ENCODE results near the gene GUCY1A1. TPM values are rescaled to one million over a fixed set of nuclear protein-coding genes. Genes with fewer than 3 reads are reported as not detected.

Gene GUCY1A1
- polyA plus RNA-seq, 4 donors: 1.3 to 8.1 (median 6.4) TPM

- WGBS, 3 donors: 1% methylated on average over 65 to 71 of the region's 71 CpGs
- Histone ChIP-seq H3K36me3 (ENCODE audit: control insufficient read depth in 3 of 3, insufficient read depth in 2 of 3, low read depth in 1 of 3, low read length in 3 of 3) (no peaks in the 10 kb centered on the region), H3K4me3 (ENCODE audit: low read depth in 1 of 3, low read length in 3 of 3) (peak overlapping the region; percentile 38 to 85 (median 70)), H3K27me3 (ENCODE audit: control insufficient read depth in 3 of 3, insufficient read depth in 3 of 3, low read length in 3 of 3) (no peaks in the 10 kb centered on the region), H3K9me3 (ENCODE audit: control insufficient read depth in 2 of 2, insufficient read depth in 1 of 2, low read depth in 1 of 2, low read length in 1 of 2) (no peaks in the 10 kb centered on the region), H3K27ac (ENCODE audit: low read depth in 1 of 3, low read length in 2 of 3) (peak overlapping the region in 2 of 3 donors; percentile 84 to 95), H3K4me1 (ENCODE audit: control insufficient read depth in 3 of 3, insufficient read depth in 2 of 3, low read depth in 1 of 3, low read length in 2 of 3) (peaks cover 0 to 9% (median 0%) of the 10 kb centered on the region in 3 donors)
- DNase-seq (peak; percentile 46 to 82), FAIRE-seq (no peak)
These were observed 1.2 kb downstream of the GUCY1A1 start for GRCh38 chr4:155667568-155668511.

- Histone ChIP-seq H3K9me3 (ENCODE audit: control insufficient read depth in 2 of 2, insufficient read depth in 1 of 2, low read depth in 1 of 2, low read length in 1 of 2) (no peaks in the 10 kb centered on the region), H3K4me3 (ENCODE audit: low read depth in 1 of 3, low read length in 3 of 3) (peak overlapping the region in 1 of 3 donors; percentile 76), H3K27me3 (ENCODE audit: control insufficient read depth in 3 of 3, insufficient read depth in 3 of 3, low read length in 3 of 3) (no peaks in the 10 kb centered on the region), H3K36me3 (ENCODE audit: control insufficient read depth in 3 of 3, insufficient read depth in 2 of 3, low read depth in 1 of 3, low read length in 3 of 3) (no peaks in the 10 kb centered on the region), H3K27ac (ENCODE audit: low read depth in 1 of 3, low read length in 2 of 3) (peak overlapping the region in 2 of 3 donors; percentile 54 to 83), H3K4me1 (ENCODE audit: control insufficient read depth in 3 of 3, insufficient read depth in 2 of 3, low read depth in 1 of 3, low read length in 2 of 3) (peaks cover 0 to 9% (median 0%) of the 10 kb centered on the region in 3 donors)
- DNase-seq: peak in 1 of 2 donors; percentile 16
- FAIRE-seq: no peak
- WGBS, 3 donors: 32 to 47% (median 44%) methylated on average over 9 of the region's 9 CpGs
These were observed 2.1 kb downstream of the GUCY1A1 start for GRCh38 chr4:155668707-155669220.

- H3K36me3 ChIP-seq (ENCODE audit: control insufficient read depth in 3 of 3, insufficient read depth in 2 of 3, low read depth in 1 of 3, low read length in 3 of 3): no peaks in the 10 kb centered on the region
- no peaks in the 10 kb centered on the region for H3K9me3 ChIP-seq (ENCODE audit: control insufficient read depth in 2 of 2, insufficient read depth in 1 of 2, low read depth in 1 of 2, low read length in 1 of 2)
- FAIRE-seq (no peak), DNase-seq (no peak)
- H3K4me3 ChIP-seq (ENCODE audit: low read depth in 1 of 3, low read length in 3 of 3): no peak overlapping the region
- 46 to 64% (median 59%) methylated on average over 2 of the region's 2 CpGs for WGBS, 3 donors
- no peaks in the 10 kb centered on the region for H3K27me3 ChIP-seq (ENCODE audit: control insufficient read depth in 3 of 3, insufficient read depth in 3 of 3, low read length in 3 of 3)
- no peak overlapping the region for H3K27ac ChIP-seq (ENCODE audit: low read depth in 1 of 3, low read length in 2 of 3)
- H3K4me1 ChIP-seq (ENCODE audit: control insufficient read depth in 3 of 3, insufficient read depth in 2 of 3, low read depth in 1 of 3, low read length in 2 of 3): peaks cover 2 to 19% (median 6%) of the 10 kb centered on the region in 3 donors
These were observed 5.7 kb downstream of the GUCY1A1 start for GRCh38 chr4:155672342-155672741.

GRCh38 chr4:155673453-155673979 is 6.9 kb downstream of the GUCY1A1 start:
- DNase-seq (no peak), FAIRE-seq (no peak)
- Histone ChIP-seq H3K4me3 (ENCODE audit: low read depth in 1 of 3, low read length in 3 of 3) (no peak overlapping the region), H3K27me3 (ENCODE audit: control insufficient read depth in 3 of 3, insufficient read depth in 3 of 3, low read length in 3 of 3) (no peaks in the 10 kb centered on the region), H3K9me3 (ENCODE audit: control insufficient read depth in 2 of 2, insufficient read depth in 1 of 2, low read depth in 1 of 2, low read length in 1 of 2) (no peaks in the 10 kb centered on the region), H3K36me3 (ENCODE audit: control insufficient read depth in 3 of 3, insufficient read depth in 2 of 3, low read depth in 1 of 3, low read length in 3 of 3) (no peaks in the 10 kb centered on the region), H3K4me1 (ENCODE audit: control insufficient read depth in 3 of 3, insufficient read depth in 2 of 3, low read depth in 1 of 3, low read length in 2 of 3) (peaks cover 2 to 19% (median 6%) of the 10 kb centered on the region in 3 donors), H3K27ac (ENCODE audit: low read depth in 1 of 3, low read length in 2 of 3) (no peak overlapping the region)
- WGBS, 3 donors: 73 to 94% (median 85%) methylated on average over 3 of the region's 3 CpGs

- no peak overlapping the region for H3K27ac ChIP-seq (ENCODE audit: low read depth in 1 of 3, low read length in 2 of 3)
- peaks cover 2 to 19% (median 6%) of the 10 kb centered on the region in 3 donors for H3K4me1 ChIP-seq (ENCODE audit: control insufficient read depth in 3 of 3, insufficient read depth in 2 of 3, low read depth in 1 of 3, low read length in 2 of 3)
- FAIRE-seq (no peak), DNase-seq (no peak)
- 78 to 79% (median 78%) methylated on average over 6 of the region's 6 CpGs for WGBS, 3 donors
- no peaks in the 10 kb centered on the region for H3K9me3 ChIP-seq (ENCODE audit: control insufficient read depth in 2 of 2, insufficient read depth in 1 of 2, low read depth in 1 of 2, low read length in 1 of 2)
- H3K27me3 ChIP-seq (ENCODE audit: control insufficient read depth in 3 of 3, insufficient read depth in 3 of 3, low read length in 3 of 3): no peaks in the 10 kb centered on the region
- H3K4me3 ChIP-seq (ENCODE audit: low read depth in 1 of 3, low read length in 3 of 3): no peak overlapping the region
- H3K36me3 ChIP-seq (ENCODE audit: control insufficient read depth in 3 of 3, insufficient read depth in 2 of 3, low read depth in 1 of 3, low read length in 3 of 3): no peaks in the 10 kb centered on the region
These were observed 8.0 kb downstream of the GUCY1A1 start for GRCh38 chr4:155674669-155675071.

- FAIRE-seq (no peak), DNase-seq (peak; percentile 10 to 48)
- H3K27ac ChIP-seq (ENCODE audit: low read depth in 1 of 3, low read length in 2 of 3): peak overlapping the region in 2 of 3 donors; percentile 24 to 52
- WGBS, 3 donors: 13 to 20% (median 13%) methylated on average over 2 of the region's 2 CpGs
- H3K9me3 ChIP-seq (ENCODE audit: control insufficient read depth in 2 of 2, insufficient read depth in 1 of 2, low read depth in 1 of 2, low read length in 1 of 2): no peaks in the 10 kb centered on the region
- H3K36me3 ChIP-seq (ENCODE audit: control insufficient read depth in 3 of 3, insufficient read depth in 2 of 3, low read depth in 1 of 3, low read length in 3 of 3): no peaks in the 10 kb centered on the region
- peaks cover 2 to 17% (median 6%) of the 10 kb centered on the region in 3 donors for H3K4me1 ChIP-seq (ENCODE audit: control insufficient read depth in 3 of 3, insufficient read depth in 2 of 3, low read depth in 1 of 3, low read length in 2 of 3)
- no peak overlapping the region for H3K4me3 ChIP-seq (ENCODE audit: low read depth in 1 of 3, low read length in 3 of 3)
- no peaks in the 10 kb centered on the region for H3K27me3 ChIP-seq (ENCODE audit: control insufficient read depth in 3 of 3, insufficient read depth in 3 of 3, low read length in 3 of 3)
These were observed 9.2 kb downstream of the GUCY1A1 start for GRCh38 chr4:155675709-155676429.

DNA sequence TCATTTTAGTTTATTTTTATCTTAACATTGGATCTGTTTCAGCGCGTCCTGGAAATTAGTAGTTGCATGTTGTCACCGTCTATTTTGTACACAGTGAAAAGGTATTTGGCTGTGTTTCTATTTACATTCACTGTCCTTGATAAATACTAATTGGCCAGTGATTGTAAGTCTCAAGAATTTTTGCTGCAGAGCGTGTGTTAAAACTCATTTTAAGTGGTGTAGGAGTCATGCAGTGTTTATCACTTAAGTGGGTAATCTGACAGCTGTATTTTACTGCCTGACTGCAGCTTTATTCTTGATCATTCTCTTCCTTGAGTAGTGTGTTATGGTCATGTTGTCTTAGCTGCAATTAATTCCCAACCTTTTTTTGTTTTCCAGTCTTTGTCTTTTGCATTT is 9.8 kb downstream of the GUCY1A1 start:
- Histone ChIP-seq H3K4me1 (ENCODE audit: control insufficient read depth in 3 of 3, insufficient read depth in 2 of 3, low read depth in 1 of 3, low read length in 2 of 3) (peaks cover 2 to 17% (median 6%) of the 10 kb centered on the region in 3 donors), H3K36me3 (ENCODE audit: control insufficient read depth in 3 of 3, insufficient read depth in 2 of 3, low read depth in 1 of 3, low read length in 3 of 3) (no peaks in the 10 kb centered on the region), H3K27me3 (ENCODE audit: control insufficient read depth in 3 of 3, insufficient read depth in 3 of 3, low read length in 3 of 3) (no peaks in the 10 kb centered on the region), H3K4me3 (ENCODE audit: low read depth in 1 of 3, low read length in 3 of 3) (no peak overlapping the region), H3K9me3 (ENCODE audit: control insufficient read depth in 2 of 2, insufficient read depth in 1 of 2, low read depth in 1 of 2, low read length in 1 of 2) (no peaks in the 10 kb centered on the region), H3K27ac (ENCODE audit: low read depth in 1 of 3, low read length in 2 of 3) (peak overlapping the region in 1 of 3 donors; percentile 52)
- no peak for FAIRE-seq
- peak in 1 of 2 donors; percentile 19 for DNase-seq
- 32 to 54% (median 42%) methylated on average over 4 of the region's 4 CpGs for WGBS, 3 donors

GRCh38 chr4:155678011-155678410 is 11.4 kb downstream of the GUCY1A1 start:
- H3K9me3 ChIP-seq (ENCODE audit: control insufficient read depth in 2 of 2, insufficient read depth in 1 of 2, low read depth in 1 of 2, low read length in 1 of 2): no peaks in the 10 kb centered on the region
- no peak overlapping the region for H3K27ac ChIP-seq (ENCODE audit: low read depth in 1 of 3, low read length in 2 of 3)
- H3K27me3 ChIP-seq (ENCODE audit: control insufficient read depth in 3 of 3, insufficient read depth in 3 of 3, low read length in 3 of 3): no peaks in the 10 kb centered on the region
- H3K36me3 ChIP-seq (ENCODE audit: control insufficient read depth in 3 of 3, insufficient read depth in 2 of 3, low read depth in 1 of 3, low read length in 3 of 3): no peaks in the 10 kb centered on the region
- 84 to 92% (median 88%) methylated on average over 2 of the region's 2 CpGs for WGBS, 3 donors
- H3K4me3 ChIP-seq (ENCODE audit: low read depth in 1 of 3, low read length in 3 of 3): no peak overlapping the region
- peaks cover 2 to 10% (median 6%) of the 10 kb centered on the region in 3 donors for H3K4me1 ChIP-seq (ENCODE audit: control insufficient read depth in 3 of 3, insufficient read depth in 2 of 3, low read depth in 1 of 3, low read length in 2 of 3)
- DNase-seq (no peak), FAIRE-seq (no peak)
